Stimulated activated CD8-positive, alpha-beta memory T cell treated with anti-CD3 and anti-CD28 coated beads, Interleukin-2, amount 100 ng/mL, for 48 hours (primary cell): ENCODE results near the gene UAP1.
"Not testable (repeated sequence)": the region's sequence is repeated elsewhere in the genome, so short reads cannot be mapped to it uniquely, and the experiment has no call there.

ENCODE experiments used
- DNase-seq, 2 donors: peaks; one replicate each; pipeline ENCODE4 v3.0.0-alpha.2; 2020; ENCODE audit warnings: low read depth in 2 of 2

Gene UAP1

GRCh38 chr1:162565460-162565859, 3.9 kb downstream of the UAP1 start:
- no peak for DNase-seq

GRCh38 chr1:162566870-162567269, 5.3 kb downstream of the UAP1 start:
- no peak for DNase-seq

GRCh38 chr1:162568802-162569201, 7.3 kb downstream of the UAP1 start:
- no peak for DNase-seq

- no peak for DNase-seq
Measured at GRCh38 chr1:162570718-162571117, 9.2 kb downstream of the UAP1 start.

GRCh38 chr1:162571121-162571520, 9.6 kb downstream of the UAP1 start:
- not testable (repeated sequence) for DNase-seq

- DNase-seq, result no peak
Measured at GRCh38 chr1:162571696-162572095, 10.2 kb downstream of the UAP1 start.

GRCh38 chr1:162573136-162573535, 11.6 kb downstream of the UAP1 start:
- no peak for DNase-seq

GRCh38 chr1:162578071-162578700, 16.7 kb downstream of the UAP1 start:
- DNase-seq, result no peak

- DNase-seq, result no peak
Measured at GRCh38 chr1:162578936-162579335, 17.4 kb downstream of the UAP1 start.

GRCh38 chr1:162580308-162580707, 18.8 kb downstream of the UAP1 start:
- no peak for DNase-seq

- not testable (repeated sequence) for DNase-seq
Measured at GRCh38 chr1:162582901-162583300, 21.4 kb downstream of the UAP1 start.

GRCh38 chr1:162585101-162585500, 23.6 kb downstream of the UAP1 start:
- DNase-seq, result not testable (repeated sequence)

GRCh38 chr1:162587347-162587746, 25.8 kb downstream of the UAP1 start:
- no peak for DNase-seq

- no peak for DNase-seq
Measured at GRCh38 chr1:162587761-162588260, 26.3 kb downstream of the UAP1 start.

- no peak for DNase-seq
Measured at GRCh38 chr1:162590101-162590500, 28.6 kb downstream of the UAP1 start.

GRCh38 chr1:162590686-162591085, 29.2 kb downstream of the UAP1 start:
- no peak for DNase-seq

- no peak for DNase-seq
Measured at GRCh38 chr1:162596514-162597170, 35.1 kb downstream of the UAP1 start.

- no peak for DNase-seq
Measured at GRCh38 chr1:162599451-162599850, 37.9 kb downstream of the UAP1 start.

- not testable (repeated sequence) for DNase-seq
Measured at GRCh38 chr1:162603117-162603516, 41.6 kb downstream of the UAP1 start.

- no peak for DNase-seq
Measured at GRCh38 chr1:162605225-162605927, 43.9 kb downstream of the UAP1 start.

GRCh38 chr1:162609306-162609705, 47.8 kb downstream of the UAP1 start:
- DNase-seq, result no peak

GRCh38 chr1:162612606-162613400, 51.3 kb downstream of the UAP1 start:
- DNase-seq, result no peak
